Endodermal cell (in vitro differentiated cells): ENCODE results near the gene ETNK1. TPM values are rescaled to one million over a fixed set of nuclear protein-coding genes. Genes with fewer than 3 reads are reported as not detected.
A peak's percentile ranks its signal among the peaks of the same experiment; 100 is the strongest.

ENCODE experiments used
- DNase-seq: peaks from one replicate; pipeline ENCODE4 v3.0.0-alpha.2; 2017
- H3K27ac ChIP-seq: 2 replicates; pipeline ENCODE4 v1.5.1; 2013; ENCODE audit warnings: mild to moderate bottlenecking, low read depth, low read length, moderate library complexity
- H3K27me3 ChIP-seq: 2 replicates; pipeline ENCODE4 v1.6.1; 2013; ENCODE audit warnings: mild to moderate bottlenecking, low read length, moderate library complexity; ENCODE audit not compliant: insufficient read depth, control insufficient read depth, poor library complexity, severe bottlenecking
- H3K36me3 ChIP-seq: 2 replicates; pipeline ENCODE4 v1.7.0; 2013; ENCODE audit warnings: mild to moderate bottlenecking, low read length, moderate library complexity; ENCODE audit not compliant: control insufficient read depth, insufficient read depth
- H3K4me1 ChIP-seq: one replicate; pipeline ENCODE4 v1.7.0; 2013; ENCODE audit warnings: low read length; ENCODE audit not compliant: control insufficient read depth, insufficient read depth
- H3K4me3 ChIP-seq: 2 replicates; pipeline ENCODE4 v1.5.1; 2013; ENCODE audit warnings: mild to moderate bottlenecking, low read length, moderate library complexity
- H3K9ac ChIP-seq: 2 replicates; pipeline ENCODE4 v1.6.1; 2013; ENCODE audit warnings: mild to moderate bottlenecking, low read length, moderate library complexity; ENCODE audit not compliant: poor library complexity, severe bottlenecking; ENCODE audit errors: extremely low read depth
- H3K9me3 ChIP-seq: 2 replicates; pipeline ENCODE4 v1.6.1; 2013; ENCODE audit warnings: mild to moderate bottlenecking, low read length, moderate library complexity; ENCODE audit not compliant: control insufficient read depth
- H3K27ac Mint-ChIP-seq: 2 replicates; pipeline ENCODE4 v1.8.0; 2020; ENCODE audit warnings: mixed read lengths
- H3K27me3 Mint-ChIP-seq: 2 replicates; pipeline ENCODE4 v1.8.0; 2021; ENCODE audit warnings: mild to moderate bottlenecking, mixed read lengths; ENCODE audit not compliant: insufficient read depth
- H3K36me3 Mint-ChIP-seq: 2 replicates; pipeline ENCODE4 v1.8.0; 2020; ENCODE audit warnings: low read depth, mixed read lengths
- H3K4me1 Mint-ChIP-seq: 2 replicates; pipeline ENCODE4 v1.8.0; 2020; ENCODE audit warnings: mixed read lengths
- H3K4me3 Mint-ChIP-seq: 2 replicates; pipeline ENCODE4 v1.8.0; 2020; ENCODE audit warnings: mild to moderate bottlenecking, moderate library complexity, mixed read lengths
- H3K9me3 Mint-ChIP-seq: 2 replicates; pipeline ENCODE4 v1.8.0; 2020; ENCODE audit warnings: mild to moderate bottlenecking, mixed read lengths
- WGBS, 2 experiments: methylation state at CpG; one replicate each; pipeline versions ENCODE4 v1.1.5 to v1.1.7; 2013; ENCODE audit warnings: missing lambda C conversion rate in 2 of 2, mixed read lengths in 1 of 2; ENCODE audit not compliant: insufficient coverage in 1 of 2, insufficient read length in 1 of 2; 5-methylcytosine and 5-hydroxymethylcytosine counted together
- total RNA-seq, 2 donors: library from RNA; stranded (reverse); fragmentation: NEBNext Ultra II Directional in 1 of 2; extraction: Animal tissue kit (Norgen Biotek cat#: 25700) in 1 of 2; gene quantifications; 2 replicates in 1 of 2; 3 replicates in 1 of 2; pipeline ENCODE4 v1.2.1, GENCODE V29; 2021
- TF ChIP-seq, protein P1 (sequence below): fragments of 200-600 bp; sonication (generic); conservative IDR thresholded peaks from 2 replicates; pipeline ENCODE4 v1.5.0; 2021; ENCODE audit warnings: antibody characterized with exemption, mild to moderate bottlenecking

Gene ETNK1
- total RNA-seq, 2 donors from 2014 or later: 84.9 to 187 TPM

DNA sequence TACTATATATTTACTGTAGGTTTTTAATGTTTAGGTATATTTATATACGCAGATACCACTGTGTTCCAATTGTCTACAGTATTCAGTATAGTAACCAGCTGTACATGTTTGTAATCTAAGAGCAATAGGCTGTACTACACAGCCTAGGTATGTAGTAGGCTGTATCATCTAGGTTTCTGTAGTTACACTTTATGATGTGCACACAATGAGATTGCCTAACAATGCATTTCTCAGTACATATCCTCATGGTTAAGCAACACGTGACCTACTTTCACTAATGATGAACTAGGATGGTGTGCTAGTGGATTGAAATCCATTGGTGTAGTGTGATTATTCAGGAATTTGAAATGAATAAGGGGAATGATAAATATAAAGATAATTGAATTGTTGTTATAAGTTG is 77.7 kb downstream of the ETNK1 start:
- no peak overlapping the region for H3K27ac Mint-ChIP-seq
- no peak for DNase-seq
- peak overlapping the region; percentile 86 for H3K4me3 Mint-ChIP-seq
- no peaks in the 10 kb centered on the region for H3K27me3 ChIP-seq
- 86% methylated on average over 2 of the region's 2 CpGs; no CpG with 5 or more reads in 1 of the 2 experiments for WGBS, 2 experiments
- H3K9me3 Mint-ChIP-seq: peaks cover 13% of the 10 kb centered on the region
- H3K36me3 ChIP-seq: peaks cover 50% of the 10 kb centered on the region
- H3K27me3 Mint-ChIP-seq: no peaks in the 10 kb centered on the region
- H3K27ac ChIP-seq: no peak overlapping the region
- H3K36me3 Mint-ChIP-seq: peaks cover 42% of the 10 kb centered on the region
- TF ChIP-seq, protein P1, sequence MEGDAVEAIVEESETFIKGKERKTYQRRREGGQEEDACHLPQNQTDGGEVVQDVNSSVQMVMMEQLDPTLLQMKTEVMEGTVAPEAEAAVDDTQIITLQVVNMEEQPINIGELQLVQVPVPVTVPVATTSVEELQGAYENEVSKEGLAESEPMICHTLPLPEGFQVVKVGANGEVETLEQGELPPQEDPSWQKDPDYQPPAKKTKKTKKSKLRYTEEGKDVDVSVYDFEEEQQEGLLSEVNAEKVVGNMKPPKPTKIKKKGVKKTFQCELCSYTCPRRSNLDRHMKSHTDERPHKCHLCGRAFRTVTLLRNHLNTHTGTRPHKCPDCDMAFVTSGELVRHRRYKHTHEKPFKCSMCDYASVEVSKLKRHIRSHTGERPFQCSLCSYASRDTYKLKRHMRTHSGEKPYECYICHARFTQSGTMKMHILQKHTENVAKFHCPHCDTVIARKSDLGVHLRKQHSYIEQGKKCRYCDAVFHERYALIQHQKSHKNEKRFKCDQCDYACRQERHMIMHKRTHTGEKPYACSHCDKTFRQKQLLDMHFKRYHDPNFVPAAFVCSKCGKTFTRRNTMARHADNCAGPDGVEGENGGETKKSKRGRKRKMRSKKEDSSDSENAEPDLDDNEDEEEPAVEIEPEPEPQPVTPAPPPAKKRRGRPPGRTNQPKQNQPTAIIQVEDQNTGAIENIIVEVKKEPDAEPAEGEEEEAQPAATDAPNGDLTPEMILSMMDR: no peak
- H3K4me3 ChIP-seq: peak overlapping the region; percentile 94
- H3K9me3 ChIP-seq: no peaks in the 10 kb centered on the region
- H3K9ac ChIP-seq: peak overlapping the region; percentile 99
- H3K4me1 Mint-ChIP-seq: peaks cover 55% of the 10 kb centered on the region
- H3K4me1 ChIP-seq: peaks cover 17% of the 10 kb centered on the region

- Histone ChIP-seq H3K27me3 (no peaks in the 10 kb centered on the region), H3K36me3 (peaks cover 87% of the 10 kb centered on the region), H3K4me1 (peaks cover 5% of the 10 kb centered on the region), H3K27ac (no peak overlapping the region), H3K9me3 (no peaks in the 10 kb centered on the region), H3K4me3 (no peak overlapping the region), H3K9ac (no peak overlapping the region)
- peaks cover 55% of the 10 kb centered on the region for H3K4me1 Mint-ChIP-seq
- 34 to 62% methylated on average over 3 to 5 of the region's 5 CpGs for WGBS, 2 experiments
- no peak for DNase-seq
- TF ChIP-seq, protein P1: peak; percentile 92
- peaks cover 72% of the 10 kb centered on the region for H3K36me3 Mint-ChIP-seq
- peak overlapping the region; percentile 22 for H3K27ac Mint-ChIP-seq
- H3K27me3 Mint-ChIP-seq: no peaks in the 10 kb centered on the region
- H3K4me3 Mint-ChIP-seq: no peak overlapping the region
- H3K9me3 Mint-ChIP-seq: no peaks in the 10 kb centered on the region
Measured at GRCh38 chr12:22709292-22709691, 84.3 kb downstream of the ETNK1 start.

DNA sequence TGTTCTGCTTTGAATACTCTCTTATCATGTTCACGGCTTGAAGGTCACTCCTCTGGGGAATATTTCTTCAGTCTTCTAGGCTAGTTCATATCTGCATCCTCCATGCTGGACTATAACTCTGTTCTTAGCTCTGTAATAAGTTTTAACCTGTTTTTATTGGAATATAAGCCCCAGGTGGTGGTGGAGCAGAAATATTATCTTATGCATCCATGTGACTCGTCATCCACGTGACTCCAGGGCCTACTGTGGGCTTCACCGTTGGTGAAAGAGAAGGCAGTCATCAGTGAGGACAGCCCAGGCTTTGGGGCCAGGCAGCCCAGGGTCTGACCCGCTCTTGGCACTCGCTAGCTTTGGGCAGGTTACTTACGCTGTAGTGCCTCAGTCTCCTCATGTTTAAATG is 87.1 kb downstream of the ETNK1 start:
- TF ChIP-seq, protein P1: no peak
- WGBS, 2 experiments: 89 to 94% methylated on average over 7 of the region's 7 CpGs
- no peak overlapping the region for H3K9ac ChIP-seq
- Mint-ChIP-seq H3K27ac (peak overlapping the region; percentile 3), H3K36me3 (peaks cover 70% of the 10 kb centered on the region), H3K4me3 (no peak overlapping the region), H3K9me3 (no peaks in the 10 kb centered on the region), H3K4me1 (peaks cover 43% of the 10 kb centered on the region), H3K27me3 (no peaks in the 10 kb centered on the region)
- H3K27ac ChIP-seq: no peak overlapping the region
- no peaks in the 10 kb centered on the region for H3K27me3 ChIP-seq
- no peak for DNase-seq
- H3K4me3 ChIP-seq: no peak overlapping the region
- H3K4me1 ChIP-seq: peaks cover 2% of the 10 kb centered on the region
- no peaks in the 10 kb centered on the region for H3K9me3 ChIP-seq
- peaks cover 86% of the 10 kb centered on the region for H3K36me3 ChIP-seq
